ENCODE results near the gene SRSF9.

GRCh38 chr12:120474616-120474960 lies 5.0 kb upstream of the SRSF9 start:
- no peak for TF ChIP-seq POLR2AphosphoS5 (IDR thresholded peaks at IDR 0.05; ENCODE audit: low read depth, low read length)
- TF ChIP-seq TAF1 (IDR thresholded peaks at IDR 0.05; ENCODE audit: borderline replicate concordance, insufficient read depth, low read length), result no peak

Data from PFSK-1 (cell line).